ENCODE measurements around the gene DNASE1.

- TF ChIP-seq CTCF (IDR thresholded peaks at IDR 0.05) (no peak), POLR2A (IDR thresholded peaks at IDR 0.05) (no peak)
Observed at GRCh38 chr16:3681206-3681605, 26.7 kb downstream of the DNASE1 start.
